ENCODE data around the gene EIPR1.
A peak's percentile ranks its signal among the peaks of the same experiment; 100 is the strongest.

Gene EIPR1

DNA sequence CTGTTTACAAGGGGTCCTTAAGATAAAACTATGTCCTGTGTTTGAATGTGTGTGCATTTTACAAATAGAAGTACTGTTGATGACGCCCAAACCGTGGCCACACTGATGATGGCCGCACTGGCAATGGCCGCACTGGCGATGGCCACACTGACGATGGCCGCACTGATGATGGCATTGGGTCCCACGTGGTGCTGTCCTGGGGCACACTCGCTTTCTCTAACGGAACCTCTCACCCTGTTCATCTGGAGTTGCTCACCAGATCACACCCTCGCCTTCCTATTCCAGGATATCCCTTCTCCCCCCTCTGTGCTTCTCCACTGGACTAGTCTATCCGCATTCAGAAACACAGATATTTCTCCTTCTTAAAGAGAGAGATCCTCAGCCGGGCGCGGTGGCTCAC is 192.4 kb downstream of the EIPR1 start:
- DNase-seq: no peak

DNA sequence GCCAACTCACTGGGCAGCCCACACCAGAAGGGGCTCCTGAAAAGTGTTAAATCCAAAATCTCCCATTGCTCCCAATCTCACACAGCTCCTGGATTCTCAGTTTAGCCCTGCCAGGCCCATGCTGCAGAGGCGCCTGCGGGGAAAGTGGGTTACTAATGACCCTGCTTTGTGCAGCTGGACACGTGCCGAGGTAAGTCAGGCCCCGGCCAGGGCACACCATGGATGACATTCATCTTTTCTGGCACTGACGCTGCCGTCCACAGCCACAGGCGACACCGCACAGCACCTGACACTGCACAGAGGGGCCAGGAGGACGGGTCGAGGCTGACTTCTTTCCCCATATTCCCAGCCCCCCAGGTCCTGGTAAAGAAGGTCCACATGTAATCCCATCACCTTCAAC is 193.5 kb downstream of the EIPR1 start:
- DNase-seq: no peak

DNA sequence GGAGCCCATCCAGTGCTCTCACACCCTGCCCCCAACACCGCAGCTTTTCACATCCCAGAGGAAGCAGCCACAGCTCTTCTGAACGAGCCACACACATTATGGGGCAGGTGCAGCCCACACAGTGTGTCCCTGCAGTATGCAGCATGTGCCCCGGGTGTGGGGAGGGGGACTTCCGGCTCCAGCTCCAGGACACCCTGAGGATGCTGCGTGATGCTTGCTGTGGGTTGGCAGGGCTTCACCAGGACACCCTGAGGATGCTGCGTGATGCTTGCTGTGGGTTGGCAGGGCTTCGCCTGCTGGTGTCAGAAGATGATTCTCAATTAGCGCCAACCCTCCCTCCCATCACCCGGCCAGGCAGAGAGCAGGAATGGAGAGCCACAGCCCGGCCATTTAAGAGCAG is 193.9 kb downstream of the EIPR1 start:
- DNase-seq: no peak

DNA sequence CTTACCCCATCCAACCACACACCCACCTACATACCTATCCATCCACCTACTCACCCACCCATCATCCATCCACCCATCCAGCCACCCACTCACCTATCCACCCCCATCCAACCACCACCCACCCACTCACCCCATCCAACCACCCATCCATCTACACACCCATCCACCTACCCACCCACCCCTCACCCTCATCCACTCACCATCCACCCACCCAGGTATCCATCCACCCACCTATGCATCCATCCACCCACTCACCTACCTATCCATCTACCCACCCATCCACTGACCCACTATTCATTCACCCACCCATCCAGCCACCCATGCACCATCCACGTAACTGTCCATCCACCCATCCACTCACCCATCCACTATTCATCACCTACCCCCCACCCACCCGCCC is 194.8 kb downstream of the EIPR1 start:
- DNase-seq: no peak

DNA sequence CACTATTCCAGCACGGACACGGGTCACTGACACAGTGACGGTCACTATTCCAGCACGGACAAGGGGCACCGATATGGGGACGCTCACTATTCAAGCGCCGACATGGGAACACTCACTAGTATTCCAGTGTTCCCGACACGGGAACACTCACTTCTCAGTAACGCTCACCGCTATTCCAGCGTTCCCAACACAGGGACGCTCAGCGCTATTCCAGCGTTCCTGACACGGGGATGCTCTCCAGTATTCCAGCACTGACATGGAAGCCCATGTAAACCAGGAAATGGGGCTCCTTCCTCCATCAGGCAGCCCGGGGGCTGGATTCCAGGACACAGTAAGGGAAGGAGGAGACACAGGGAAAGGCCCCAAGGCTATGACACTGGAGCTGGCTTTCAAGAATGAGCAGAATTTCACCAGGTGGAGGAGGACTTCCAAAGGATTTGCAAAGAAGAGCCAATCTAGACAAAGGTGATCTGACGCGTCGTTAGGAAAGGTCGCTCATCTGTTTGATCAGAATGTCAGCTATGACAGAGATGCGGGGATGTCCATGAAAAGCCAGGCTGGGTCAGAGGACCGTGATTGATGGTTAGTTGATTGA is 196.1 kb downstream of the EIPR1 start:
- DNase-seq: no peak

DNA sequence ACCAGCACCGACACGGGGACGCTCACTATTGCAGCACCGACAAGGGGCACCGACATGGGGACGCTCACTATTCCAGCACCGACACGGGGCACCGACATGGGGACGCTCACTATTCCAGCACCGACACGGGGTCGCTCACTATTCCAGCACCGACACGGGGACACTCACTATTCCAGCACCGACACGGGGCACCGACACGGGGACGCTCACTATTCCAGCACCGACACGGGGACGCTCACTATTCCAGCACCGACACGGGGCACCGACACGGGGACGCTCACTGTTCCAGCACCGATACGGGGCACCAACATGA is 196.8 kb downstream of the EIPR1 start:
- DNase-seq: peak; percentile 5

DNA sequence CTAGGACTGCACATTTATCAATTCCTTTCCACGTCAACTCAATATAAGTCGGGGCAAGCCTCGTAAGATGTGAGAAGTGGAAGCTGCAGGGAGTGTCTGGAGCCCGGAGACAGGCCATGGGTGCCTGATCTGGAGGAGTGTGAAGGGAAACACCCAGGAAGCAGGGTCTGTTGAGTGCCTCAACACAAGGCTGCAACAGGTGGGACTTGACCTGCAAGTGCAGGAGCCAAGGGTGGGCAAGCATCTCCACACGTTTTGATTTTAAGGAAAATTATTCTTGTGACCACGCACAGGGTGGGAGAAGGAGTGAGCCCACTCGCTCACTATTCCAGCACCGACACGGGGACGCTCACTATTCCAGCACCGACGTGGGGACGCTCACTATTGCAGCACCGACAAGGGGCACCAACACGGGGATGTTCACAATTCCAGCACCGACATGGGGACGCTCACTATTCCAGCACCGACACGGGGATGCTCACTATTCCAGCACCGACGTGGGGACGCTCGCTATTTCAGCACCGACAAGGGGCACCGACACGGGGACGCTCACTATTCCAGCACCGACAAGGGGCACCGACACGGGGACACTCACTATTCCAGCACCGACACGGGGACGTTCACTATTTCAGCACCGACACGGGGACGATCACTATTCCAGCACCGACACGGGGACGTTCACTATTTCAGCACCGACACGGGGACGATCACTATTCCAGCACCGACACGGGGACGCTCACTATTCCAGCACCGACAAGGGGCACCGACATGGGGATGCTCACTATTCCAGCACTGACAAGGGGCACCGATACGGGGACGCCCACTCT is 197.3 kb downstream of the EIPR1 start:
- peak; percentile 8 for DNase-seq

DNA sequence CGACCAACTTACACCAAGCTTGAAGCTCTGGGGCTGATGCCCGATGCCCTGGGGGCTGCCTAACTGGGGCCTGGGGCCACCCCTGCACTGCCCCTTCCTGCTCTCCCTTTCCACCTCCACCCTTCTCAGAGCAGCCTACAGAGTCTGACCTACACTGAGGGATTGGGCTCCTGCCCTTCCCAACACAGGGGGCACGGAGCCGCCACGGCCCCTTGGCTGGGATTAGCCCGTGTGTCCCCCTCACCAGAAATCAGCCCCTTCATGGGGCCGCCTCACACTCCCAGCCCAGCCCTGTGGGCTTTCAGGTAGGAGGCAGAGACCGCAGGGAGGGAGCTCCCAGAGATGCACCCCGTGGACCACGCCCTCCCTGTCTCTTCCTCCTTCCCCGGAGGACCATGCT is 198.0 kb downstream of the EIPR1 start:
- no peak for DNase-seq

DNA sequence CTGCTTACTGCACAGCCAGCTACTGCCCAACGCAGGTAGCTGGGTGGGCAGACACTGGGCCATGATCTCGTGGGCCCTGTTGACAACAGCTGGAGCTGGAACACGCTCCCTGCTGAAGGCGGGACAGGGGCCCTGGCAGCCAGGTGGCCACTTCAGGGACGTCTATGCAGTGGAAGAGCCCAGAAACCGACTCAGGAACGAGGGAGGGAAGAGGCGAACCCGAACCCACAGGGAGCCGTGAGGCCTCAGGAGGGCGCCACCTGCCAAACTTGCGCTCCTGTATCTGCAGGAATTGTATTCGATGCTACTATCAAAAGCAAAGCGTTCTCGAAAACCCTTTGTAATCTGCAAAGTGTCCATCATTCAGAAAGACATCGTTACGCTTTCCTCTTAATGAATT is 198.4 kb downstream of the EIPR1 start:
- DNase-seq: no peak

DNA sequence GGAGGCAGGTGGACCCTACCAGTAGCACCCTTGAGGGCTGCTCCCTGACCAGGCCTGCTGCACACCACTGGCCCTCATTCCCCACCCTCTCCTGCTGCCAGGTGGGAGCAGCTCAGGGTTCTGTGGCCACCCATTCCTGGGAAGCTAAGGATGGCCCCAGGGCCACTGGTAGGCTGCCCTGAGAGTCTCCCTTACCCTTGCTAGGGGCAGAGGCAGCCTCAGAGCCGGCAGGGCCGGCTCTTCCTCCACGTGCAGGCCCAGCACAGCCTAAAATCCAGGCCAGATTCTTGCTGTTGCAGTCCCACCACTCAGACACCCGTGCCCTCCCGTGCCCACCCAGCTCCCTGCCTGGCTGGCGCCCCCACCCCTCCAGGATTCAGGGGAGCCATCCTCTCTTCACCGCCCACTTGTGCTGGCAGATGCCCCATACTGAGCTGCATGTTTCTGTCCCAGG is 199.0 kb downstream of the EIPR1 start:
- DNase-seq: no peak

DNA sequence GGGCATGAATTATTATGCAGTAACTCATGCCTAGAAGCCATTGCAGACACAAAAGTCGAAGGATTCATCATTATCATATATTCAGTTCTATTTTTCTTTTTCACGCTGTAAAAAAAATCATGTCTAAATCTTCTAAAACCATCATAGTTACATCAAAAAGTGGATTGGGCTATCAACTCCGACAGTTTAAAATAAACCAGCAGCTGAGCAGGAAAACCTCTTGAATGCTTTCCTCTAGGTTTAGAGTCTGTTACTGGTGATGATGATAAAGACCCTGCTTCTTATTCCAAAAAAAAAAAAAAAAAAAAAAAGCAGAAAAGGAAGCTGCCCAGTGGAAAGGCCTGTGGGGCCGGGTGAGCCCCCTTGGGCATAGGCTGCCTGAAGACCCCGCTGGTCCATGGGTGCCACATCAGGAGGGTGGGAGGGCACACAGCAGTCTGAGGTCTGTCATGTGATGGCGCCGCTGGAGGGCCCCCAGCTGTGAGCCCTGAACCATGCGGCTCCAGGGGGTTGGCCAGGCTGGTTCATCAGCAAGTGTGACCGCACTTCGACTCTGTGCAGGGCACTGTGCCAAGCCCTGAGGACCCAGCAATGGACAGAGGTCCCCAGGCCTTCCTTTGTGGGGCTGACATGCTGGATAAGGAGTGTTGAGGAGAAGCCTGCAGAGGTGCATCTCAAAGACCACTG is 199.6 kb downstream of the EIPR1 start:
- no peak for DNase-seq

DNA sequence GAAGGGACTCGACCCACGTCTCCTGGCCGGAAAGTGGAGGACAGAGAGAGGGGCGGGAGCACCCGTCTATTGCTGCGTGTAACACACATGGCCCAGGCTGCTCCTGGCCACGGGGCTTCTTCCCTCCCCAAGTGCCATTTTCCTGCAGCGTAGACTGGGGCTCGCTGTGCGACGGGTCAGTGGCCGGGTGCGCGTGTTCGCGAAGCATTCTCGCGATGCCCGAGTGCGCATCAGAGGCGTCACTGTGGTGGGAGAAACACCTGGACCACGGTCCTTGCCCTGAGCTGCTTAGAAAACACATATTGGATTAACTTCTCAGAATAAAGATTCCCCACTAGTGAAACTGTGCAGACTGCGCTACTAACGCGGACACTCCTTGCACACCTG is 200.8 kb downstream of the EIPR1 start:
- DNase-seq: no peak

DNA sequence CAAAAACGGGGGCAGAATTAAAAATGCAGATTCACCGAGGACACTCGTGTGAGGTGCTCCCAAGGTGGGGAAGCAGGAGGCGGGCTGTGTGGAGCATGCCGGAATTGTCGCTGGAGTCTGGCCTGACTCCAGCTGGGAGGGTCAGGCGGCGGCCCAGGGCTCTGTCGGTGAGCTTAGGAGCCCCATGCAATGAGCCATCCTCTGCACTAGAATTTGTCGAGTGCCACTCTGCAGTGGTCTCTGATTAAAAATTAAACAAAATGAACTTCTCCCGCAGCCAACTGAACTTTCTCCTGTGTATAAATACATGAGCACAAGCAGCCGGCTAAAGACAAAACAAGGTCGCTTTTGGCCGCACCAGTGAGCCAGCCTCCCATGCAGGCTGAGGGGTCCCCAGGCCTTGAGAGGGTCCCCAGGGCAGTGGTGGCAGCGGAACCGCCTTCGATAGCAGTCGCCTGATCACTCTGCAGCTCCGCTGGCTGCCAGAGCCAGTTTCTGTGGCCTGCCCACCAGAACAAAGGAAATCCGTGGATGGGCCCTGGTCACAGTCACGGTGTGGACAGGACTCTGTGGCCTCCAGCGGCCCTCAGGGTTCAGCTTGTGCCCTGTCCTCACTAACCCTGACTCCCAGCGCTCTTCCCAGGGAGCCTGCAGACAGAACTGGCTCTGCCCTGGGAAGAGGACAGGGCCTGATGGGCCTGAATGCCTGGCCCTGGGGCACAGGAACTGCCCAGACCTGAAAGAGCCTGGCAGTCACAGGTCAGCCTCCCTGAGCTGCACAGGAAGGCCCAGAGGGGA is 201.3 kb downstream of the EIPR1 start:
- no peak for DNase-seq

DNA sequence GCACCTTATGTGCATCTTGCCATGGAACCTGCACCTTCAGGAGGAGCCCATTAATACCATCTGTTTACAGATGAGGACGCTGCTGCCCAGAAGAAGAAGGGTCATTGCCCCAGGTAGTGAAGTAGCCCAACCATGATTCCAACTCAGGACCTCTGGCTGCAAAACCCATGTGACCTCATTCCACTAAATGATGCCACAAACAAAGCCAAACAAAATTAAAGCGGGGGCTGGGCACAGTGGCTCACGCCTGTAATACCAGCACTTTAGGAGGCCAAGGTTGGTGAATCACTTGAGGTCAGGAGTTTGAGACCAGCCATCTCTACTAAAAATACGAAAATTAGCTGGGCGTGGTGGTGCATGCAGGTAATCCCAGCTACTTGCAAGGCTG is 202.1 kb downstream of the EIPR1 start:
- no peak for DNase-seq

DNA sequence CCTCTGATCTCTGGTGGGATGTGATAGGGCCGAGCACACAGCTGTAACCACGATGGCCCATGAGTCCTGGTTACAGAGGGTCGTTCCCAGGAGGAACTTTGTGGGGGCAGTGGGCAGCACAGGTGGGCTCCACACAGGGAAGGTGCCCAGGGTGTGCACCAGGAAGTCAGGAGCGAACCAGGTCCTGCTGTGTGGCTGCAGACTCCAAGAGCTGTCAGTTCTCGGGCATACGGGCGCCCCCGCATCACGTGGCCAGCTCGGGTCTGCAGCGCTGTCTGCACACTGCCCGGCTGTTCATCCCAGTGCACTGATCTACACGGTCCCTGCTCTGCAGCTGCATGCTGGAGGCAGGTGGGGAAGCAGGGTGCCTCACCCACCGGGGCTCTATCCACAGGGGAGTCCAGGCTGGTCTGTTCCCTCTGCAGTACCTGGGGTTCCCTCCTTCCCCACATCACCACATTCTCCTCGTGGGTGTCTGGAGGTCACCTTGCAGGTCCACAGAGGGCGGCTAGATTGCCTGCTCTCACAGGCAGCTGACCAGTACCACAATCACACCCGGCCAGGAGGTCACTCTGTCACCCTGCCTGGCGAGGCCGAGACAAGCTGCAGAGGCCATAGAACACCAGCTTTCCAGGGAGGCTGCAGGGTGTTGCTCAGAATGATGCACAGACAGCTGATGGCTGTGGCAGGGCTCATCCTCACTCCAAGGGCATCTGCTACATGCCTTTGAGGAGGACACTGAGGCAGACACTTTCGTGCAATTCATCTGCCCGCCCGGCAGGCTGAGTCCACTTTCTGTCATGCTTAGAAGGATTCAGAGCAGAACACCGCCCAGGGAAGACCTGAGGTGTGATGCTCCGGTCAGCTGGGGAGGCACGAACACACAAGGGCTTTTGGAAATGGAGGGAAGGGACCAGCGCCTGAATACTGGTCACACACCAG is 202.7 kb downstream of the EIPR1 start:
- no peak for DNase-seq

DNA sequence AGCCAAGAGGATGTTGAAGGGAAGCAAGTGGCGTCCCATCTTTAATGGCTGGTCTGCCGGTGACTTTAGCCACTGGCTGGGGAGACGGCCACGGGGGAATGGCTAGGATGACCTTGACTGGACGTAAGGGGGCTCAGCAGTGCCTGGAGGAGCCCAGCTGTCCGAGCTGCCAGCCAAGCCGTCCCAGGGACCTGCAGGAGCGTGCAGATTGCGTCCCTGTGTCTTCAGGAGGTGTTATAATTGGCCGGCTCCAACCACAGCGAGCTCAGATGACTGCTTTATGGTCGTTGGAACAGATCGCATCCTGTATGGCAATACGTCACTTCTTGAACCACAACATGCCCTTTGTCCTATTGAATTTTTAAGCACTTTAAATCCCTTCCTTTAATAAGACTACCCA is 204.6 kb downstream of the EIPR1 start:
- DNase-seq: no peak

DNA sequence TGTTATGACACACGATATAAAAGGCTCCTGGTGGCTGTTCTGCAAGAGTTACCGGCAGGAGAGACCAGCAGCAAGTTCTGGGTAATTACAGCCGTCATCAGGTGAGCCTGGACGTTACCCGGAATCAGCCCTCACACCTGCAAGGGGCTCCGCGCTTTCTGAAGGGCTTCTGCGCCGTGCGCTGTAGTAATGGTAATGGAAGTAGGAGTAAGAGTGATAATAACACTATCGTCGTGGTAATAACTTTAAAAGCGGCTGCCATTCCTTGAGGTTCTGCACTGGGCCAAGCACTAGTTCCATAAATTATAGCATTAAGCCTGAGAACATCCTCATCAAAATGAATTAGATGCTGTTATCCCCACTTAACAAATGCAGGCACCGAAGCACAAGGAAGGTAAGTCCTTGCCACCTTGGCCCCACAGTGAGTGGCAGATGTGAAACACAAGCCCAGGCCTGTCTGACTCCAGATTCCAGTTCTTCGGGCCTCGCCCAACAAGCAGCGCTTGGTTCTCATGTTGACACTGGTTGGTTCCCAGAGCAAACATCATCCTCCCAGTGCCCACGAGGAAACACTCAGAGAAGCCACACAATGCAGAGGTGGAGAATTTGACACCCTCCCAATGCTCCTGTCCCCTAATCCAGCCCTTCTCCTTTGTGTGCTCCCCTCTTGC is 205.2 kb downstream of the EIPR1 start:
- no peak for DNase-seq

DNA sequence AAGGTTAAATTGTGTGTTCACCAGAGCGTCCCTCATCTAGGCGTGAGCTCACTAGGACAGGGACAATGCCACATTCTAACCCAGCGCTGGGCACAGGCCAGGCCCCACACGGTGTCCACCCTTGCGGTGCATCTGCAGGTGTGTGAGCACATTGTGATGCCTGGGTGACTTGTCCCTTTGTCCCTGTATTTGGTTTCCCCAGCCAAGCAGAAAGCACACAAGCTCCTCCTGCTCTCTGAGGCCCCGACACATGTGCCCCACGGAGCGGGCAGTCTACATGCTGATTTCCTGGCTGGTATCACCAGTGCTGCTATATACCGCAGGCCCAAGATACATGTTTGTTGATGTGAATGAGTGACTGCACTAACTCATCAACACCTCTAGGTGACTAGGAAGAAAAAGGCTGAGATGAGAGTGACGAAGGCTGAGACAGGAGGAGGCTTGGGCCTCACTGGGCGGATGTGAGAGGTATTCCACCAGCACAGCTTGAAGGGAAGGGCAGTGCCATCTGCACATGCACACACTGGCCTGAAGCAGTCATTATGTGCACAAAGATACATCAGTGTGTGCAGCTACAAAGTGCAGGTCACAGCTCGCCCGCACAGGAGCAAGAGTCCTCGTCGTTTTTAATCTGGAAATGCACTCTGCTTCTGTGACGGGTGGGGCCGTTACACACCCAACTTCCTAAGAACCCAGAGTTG is 205.9 kb downstream of the EIPR1 start:
- DNase-seq: no peak

DNA sequence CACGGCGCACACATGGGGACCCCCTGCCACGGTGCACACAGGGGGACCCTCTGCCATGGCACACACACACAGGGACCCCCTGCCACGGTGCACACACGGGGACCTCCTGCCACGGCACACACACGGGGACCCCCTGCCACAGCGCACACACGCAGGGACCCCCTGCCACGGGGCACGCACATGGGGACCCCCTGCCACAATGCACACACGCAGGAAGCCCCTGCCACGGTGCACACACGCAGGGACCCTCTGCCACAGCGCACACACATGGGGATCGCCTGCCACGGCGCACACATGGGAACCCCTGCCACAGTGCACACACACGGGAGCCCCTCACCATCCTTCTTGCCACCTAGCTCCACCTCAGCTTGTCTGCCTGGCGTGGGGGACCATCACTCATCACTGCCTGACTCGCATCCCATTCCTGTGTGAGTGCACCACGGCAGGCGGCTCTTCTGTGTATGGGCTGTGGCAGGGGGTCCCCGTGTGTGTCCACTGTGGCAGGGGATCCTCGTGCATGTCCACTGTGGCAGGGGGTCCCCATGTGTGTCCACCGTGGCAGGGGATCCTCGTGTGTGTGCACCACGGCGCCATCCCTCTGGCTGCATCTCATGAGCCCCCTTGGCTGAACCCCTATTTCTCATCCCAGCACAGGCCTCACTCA is 206.7 kb downstream of the EIPR1 start:
- DNase-seq: no peak

DNA sequence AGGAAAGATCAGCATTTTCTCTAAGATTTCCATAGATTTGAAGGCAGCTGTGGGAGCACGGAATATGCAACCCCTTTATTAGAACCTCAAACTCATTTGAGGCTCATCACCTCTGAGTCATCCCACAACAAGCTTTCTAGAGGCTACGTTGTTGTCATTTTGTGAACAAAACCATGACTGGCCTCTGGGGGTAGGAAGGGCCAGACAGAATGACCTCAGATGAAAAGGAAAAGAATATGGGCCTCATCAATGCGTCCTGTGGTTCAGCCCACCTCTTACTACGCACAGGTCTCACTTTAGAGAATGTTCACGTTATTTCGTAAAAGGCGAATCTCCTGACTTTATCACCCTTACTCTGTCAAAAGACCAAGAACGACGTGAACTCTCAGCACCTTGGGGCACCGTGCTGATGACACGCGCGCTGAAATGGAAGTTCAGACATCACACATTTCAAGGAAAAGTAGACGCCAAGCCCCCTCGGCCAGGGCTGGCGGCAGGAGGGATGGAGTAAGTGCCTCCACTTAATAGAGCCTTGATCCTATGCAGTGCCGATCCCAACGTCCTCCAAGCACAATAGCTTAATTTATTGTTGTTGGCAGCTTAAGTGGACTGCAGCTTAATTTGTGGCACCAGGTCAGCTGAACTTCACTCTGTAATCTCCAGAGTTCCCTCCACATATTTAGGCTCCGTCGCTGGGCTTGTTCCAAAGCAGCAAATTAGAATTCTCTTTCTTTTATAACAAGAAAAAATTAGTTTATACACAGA is 208.3 kb downstream of the EIPR1 start:
- DNase-seq: peak; percentile 63

All from fibroblast of skin of right quadriceps (primary cell).